Glomerular visceral epithelial cell (primary cell): ENCODE results near the gene NIT2.
"Not testable (repeated sequence)": the region's sequence is repeated elsewhere in the genome, so short reads cannot be mapped to it uniquely, and the experiment has no call there.

Experiments used
- DNase-seq: peaks from one replicate; pipeline ENCODE4 v3.0.0-alpha.2; 2016; ENCODE audit errors: extremely low spot score

The NIT2 gene

DNA sequence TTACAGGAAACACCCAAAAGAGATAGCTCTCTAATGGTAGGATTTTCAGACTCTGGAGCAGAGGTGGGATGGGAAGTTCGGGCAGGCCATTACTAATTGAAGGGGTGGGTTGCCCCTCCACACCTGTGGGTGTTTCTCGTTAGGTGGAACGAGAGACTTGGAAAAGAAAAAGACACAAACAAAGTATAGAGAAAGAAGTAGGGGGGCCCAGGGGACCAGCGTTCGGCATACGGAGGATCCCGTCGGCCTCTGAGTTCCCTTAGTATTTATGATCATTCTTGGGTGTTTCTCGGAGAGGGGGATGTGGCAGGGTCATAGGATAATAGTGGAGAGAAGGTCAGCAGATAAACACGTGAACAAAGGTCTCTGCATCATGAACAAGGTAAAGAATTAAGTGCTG lies 1.7 kb downstream of the NIT2 start:
- DNase-seq: not testable (repeated sequence)

DNA sequence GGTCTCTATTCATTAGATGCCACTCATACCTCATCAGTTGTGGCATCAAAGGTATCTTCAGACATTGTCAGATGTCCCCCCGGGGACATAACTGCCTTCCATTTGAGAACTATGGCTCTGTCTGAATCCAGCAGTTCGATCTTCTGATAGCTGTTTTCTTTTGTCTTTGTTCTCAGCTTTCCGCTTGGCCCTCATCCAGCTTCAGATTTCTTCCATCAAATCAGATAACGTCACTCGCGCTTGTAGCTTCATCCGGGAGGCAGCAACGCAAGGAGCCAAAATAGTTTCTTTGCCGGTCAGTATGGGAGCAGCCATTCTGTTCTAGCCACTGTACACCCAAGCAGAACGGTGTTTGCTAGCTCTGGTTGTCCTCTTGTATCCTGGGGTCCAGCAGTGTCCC lies 4.4 kb downstream of the NIT2 start:
- DNase-seq: no peak

DNA sequence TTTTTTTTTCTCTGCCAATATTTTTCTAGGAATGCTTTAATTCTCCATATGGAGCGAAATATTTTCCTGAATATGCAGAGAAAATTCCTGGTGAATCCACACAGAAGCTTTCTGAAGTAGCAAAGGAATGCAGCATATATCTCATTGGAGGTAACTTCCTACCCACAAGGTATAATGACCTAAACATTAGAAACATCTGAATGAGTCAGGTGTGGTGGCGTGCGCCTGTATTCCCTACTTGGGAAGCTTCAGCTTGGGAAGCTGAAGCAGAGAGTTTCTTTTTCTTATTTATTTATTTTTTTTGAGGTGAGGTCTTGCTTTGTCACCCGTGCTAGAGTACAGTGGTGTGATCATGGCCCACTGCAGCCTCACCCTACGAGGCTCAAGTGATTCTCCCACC lies 5.2 kb downstream of the NIT2 start:
- DNase-seq: no peak

DNA sequence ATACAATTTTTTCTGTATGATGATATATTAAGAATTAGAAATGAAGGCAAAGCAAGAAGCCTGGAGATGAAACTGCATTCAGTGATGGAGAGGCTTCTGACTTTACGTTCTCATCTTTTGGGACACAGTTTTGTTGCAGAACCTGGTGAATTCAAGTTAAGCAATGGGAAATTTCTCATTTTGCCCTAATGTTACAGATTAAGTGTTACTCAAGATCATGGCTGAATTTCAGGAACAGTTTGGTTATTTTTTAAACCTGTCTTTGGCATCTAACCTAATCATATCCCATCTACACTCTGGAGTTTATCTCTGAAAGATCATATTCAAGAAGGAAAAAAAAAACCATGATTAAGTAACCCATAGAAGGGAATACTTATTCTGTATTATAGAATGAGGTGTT lies 6.0 kb downstream of the NIT2 start:
- DNase-seq: no peak

DNA sequence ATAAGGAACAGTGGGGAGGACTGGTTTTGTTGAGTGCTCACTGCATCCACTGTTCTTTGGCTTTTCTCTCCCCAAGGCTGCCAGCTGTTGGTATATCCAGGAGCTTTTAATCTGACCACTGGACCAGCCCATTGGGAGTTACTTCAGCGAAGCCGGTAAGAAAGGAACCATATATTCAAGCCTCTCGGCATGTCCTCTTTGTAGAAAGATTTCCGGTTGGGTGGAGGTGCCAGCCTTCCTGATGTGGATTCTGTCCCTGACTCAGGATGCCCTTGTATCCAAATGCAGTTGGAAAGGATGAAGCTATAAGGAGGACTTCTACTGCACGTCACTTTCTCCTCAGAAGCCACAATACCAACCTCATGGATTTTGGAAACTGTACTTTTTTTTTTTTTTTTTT lies 14.2 kb downstream of the NIT2 start:
- no peak for DNase-seq

DNA sequence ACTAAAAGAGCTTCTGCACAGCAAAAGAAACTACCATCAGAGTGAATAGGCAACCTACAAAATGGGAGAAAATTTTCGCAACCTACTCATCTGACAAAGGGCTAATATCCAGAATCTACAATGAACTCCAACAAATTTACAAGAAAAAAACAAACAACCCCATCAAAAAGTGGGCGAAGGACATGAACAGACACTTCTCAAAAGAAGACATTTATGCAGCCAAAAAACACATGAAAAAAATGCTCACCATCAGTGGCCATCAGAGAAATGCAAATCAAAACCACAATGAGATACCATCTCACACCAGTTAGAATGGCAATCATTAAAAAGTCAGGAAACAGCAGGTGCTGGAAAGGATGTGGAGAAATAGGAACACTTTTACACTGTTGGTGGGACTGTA lies 17.2 kb downstream of the NIT2 start:
- DNase-seq: not testable (repeated sequence)

DNA sequence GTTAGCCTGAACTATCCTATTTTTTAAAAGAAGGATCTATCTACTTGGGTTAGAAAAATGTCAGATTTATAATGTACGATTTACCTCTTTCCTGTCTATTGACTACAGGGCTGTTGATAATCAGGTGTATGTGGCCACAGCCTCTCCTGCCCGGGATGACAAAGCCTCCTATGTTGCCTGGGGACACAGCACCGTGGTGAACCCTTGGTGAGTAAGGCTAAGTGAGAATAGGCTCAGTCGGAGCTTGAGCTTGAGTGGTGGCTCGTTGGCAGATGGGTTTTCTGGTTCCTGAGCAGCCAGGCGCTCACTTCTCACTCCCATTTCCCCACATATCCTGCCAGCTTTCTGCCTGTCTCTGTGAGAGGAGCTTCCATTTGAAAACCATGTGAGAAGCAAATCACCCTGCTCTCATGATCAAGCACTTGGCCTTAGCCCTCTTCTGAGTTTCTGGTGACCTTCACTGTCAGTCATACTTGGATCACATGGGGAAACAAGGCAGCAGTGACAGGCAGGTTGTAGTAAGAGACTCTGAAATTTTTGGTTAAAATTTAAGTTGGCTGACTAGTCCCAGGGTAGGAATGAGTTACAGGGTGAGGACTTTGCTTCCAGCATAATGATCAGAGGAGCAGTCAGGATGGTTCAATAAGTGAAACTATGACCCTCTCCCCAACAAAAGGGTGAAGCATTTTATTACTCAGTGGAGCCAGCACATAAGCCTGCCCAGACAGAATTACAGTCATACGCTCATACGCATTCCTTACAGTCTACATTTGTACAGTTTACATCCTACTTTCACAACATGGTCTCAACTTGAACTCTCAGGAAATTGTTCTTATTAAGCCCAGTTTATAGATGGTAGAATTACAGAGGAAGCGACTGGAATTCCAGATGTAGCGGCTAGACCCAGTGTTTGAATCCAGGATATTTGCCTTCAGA lies 18.0 kb downstream of the NIT2 start:
- DNase-seq: peak; percentile 23

DNA sequence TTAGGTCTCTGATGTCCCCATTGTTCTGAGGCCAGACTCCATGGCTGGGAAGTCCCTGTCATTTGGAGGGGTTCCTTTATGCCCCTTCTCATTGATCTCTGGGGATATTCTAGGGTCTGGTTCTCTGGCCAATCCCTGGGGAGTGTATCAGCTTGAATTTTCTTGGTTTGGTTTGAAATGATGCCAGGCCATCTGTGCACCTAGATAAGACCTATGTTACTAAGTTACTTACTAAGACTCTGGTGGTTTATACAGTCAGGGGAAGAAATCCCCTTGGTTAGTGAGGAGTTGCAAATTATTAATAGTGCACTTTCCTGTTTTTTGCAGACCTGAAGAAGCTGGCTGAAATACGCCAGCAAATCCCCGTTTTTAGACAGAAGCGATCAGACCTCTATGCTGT lies 20.3 kb downstream of the NIT2 start:
- DNase-seq: peak; percentile 68

DNA sequence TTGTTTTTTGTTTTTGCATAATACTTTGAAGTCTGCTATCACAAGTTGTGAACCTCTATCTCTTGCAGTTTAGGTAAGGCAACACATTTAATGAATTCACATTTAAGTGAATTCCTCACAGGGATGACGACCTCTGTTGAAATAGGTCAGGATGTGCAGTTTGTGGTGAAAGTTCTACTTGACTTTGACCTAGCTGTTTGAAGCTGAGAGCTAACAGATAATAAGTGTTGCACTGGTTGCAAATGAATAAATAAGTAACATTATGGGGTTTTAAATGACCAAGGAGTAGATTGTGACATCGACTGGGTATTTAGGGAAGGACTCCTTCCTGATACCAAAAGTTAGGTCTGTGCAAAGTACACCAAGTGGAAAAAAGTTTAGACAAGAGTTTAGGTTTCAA lies 23.9 kb downstream of the NIT2 start:
- no peak for DNase-seq

DNA sequence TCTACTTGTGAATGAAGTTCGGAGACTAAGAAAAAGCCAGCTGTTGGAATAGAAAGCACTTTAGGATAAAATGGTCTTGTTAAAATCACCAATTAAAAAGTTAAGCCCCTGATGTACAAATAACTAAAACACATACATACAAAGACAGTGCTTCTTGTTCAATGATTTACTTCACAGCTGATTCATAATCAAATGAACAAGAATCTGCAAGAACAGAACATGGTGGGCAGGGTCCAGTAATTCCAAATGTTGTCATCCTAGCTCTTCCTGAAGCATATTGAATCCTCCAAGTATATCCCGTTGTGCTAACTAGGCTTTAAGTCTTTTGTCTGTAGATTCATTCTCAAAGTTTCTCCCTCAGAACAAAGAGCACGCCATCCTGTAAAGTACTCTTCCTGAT lies 24.5 kb downstream of the NIT2 start:
- DNase-seq: no peak

DNA sequence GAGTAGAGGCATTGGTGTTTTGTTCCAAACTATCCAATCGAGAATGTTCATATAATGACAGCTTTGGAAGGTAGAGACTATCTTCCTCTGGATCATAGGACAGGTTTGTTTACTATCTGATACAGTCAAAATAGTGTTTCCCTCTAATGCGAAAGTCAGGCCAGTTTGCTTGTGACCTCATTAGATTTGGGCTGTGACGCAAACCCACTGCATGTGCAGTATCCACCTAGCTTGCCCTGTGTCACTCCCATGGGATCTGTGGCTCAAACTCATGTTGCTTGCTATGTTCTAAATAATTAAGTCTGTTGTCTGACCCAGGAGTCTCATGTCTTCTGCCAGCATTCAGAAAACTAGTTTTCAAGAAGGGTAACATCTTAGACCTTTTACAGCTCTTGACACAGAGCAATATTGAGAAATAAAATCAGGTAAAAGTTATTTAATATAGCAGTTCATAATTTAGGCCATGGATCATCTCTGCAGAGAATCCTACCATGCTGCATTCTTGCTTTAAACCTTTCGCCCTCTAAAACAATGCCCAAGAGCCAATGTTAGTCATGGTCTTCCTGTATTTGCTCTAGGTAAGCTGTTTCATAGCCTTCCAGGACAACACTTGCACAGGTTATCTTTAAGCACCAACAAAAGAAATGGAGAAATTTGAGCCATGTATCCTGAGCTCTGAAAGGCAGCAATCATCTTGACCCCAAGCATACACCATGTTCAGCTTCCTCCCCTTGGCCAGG lies 26.4 kb downstream of the NIT2 start:
- no peak for DNase-seq

DNA sequence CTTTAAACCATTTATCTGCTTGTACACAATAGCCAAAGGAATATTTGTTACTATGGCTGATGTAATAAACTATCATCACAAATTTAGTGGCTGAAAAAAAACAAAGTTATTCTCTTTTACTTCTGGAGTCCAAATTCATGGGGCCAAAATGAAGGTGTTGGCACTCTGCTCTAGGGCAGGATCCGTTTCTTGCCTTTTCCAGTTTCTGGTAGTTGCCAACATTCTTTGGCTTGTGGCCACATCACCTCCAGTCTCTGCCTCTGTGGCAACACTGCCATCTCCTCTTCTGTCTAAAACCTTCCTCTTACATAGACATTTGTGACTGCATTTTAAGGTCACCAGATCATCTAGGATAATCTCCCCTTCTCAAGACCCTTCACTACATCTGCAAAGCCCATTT lies 27.3 kb downstream of the NIT2 start:
- no peak for DNase-seq

DNA sequence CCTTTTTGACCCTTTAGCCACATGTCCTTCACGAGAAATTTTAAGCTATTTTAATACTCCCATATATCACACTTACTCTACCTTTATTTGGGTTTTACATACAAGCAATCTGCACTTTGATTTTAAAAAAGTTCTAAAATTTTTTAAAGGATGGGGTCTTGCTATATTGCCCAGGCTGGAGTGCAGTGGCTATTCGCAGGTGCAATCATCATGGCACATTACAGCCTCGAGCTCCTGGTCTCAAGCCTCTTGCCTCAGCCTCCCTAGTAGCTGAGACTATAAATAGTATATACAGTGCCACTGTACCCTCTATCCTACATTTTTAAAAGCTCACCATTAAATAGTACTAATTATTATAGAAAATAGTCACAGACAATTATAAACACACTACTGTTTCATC lies 29.9 kb downstream of the NIT2 start:
- no peak for DNase-seq

DNA sequence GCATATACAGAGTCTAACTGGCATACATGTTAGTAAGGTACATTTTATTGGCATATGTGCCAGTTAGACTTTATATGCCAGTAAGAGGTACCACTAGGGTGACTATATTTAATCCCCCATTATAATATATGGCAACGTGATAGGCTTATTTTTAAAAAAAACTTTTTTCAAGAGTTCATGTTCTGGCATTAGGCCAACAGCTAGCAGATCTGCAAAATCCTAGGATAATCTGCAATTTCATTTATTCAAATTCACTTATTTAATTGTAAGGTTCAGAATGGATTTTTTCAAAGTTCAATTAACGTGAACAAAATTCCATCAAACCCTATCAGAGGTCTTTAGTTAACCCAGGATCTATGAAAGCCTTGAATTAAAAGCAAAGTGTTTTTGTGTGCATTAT lies 31.9 kb downstream of the NIT2 start:
- DNase-seq: no peak

DNA sequence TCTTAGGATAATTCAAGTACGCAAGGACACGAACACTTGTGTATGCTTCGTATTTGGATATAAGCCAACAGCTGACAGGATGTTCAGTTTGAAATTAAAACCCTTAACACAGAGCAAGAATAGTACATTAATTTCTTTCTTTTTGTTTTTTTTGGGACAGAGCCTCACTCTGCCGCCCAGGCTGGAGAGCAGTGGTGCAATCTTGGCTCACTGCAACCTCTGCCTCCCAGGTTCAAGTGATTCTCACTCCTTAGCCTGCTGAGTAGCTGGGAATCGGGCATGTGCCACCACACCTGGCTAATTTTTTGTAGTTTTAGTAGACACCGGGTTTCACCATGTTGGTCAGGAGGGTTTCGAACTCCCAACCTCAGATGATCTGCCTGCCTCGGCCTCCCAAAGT lies 33.9 kb downstream of the NIT2 start:
- DNase-seq: no peak

DNA sequence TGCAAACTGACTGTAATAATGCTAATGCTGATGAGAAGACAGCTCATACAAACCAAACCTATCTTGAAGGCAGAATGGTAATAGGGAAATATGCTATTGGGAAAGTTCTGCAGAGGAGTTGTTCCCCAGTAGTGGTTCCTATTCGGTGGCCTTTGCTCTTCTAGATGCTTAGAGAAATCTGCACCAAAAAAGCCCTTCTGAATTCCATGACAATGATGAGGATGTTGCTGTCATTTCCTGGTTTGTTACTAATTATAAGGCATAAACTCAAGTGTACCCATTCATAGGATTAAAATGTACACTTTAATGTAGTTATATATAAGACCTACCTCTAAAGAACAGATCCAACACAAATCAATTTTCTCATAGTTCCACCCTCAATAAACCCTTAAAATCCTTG lies 36.2 kb downstream of the NIT2 start:
- no peak for DNase-seq

DNA sequence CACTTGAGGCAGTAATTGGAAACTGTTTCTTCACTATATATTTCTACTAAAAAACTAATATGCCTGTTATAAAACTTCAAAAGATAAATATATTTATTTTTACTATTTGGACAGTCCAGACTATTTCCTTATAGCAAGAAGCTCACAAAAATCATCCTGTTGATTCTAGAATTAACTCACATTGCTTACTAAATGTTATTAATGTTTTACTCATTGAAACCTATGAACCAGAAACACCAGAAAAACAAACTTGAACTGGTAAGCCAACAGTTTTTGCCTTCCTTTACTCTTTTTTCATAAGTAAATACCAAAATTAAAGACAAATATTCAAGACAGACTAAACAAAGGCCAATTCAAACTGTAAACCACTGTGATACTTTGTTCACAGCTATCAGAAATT lies 40.0 kb downstream of the NIT2 start:
- no peak for DNase-seq

DNA sequence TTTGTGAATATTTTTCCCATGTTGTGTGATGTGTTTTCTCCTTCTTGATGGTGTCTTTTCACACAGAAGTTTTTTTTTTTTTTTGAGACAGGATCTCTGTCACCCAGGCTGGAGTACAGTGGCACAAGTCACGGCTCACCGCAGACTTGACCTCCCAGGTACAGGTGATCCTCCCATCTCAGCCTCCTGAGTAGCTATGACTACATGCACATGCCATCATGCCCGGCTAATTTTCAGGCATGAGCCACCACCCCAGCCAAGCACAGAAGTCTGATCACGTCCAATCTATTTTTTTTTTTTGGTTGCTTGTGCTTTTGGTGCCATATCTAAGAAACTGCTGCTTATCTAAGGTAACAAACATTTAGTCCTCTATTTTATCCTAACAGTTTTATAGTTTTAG lies 41.7 kb downstream of the NIT2 start:
- DNase-seq: no peak

DNA sequence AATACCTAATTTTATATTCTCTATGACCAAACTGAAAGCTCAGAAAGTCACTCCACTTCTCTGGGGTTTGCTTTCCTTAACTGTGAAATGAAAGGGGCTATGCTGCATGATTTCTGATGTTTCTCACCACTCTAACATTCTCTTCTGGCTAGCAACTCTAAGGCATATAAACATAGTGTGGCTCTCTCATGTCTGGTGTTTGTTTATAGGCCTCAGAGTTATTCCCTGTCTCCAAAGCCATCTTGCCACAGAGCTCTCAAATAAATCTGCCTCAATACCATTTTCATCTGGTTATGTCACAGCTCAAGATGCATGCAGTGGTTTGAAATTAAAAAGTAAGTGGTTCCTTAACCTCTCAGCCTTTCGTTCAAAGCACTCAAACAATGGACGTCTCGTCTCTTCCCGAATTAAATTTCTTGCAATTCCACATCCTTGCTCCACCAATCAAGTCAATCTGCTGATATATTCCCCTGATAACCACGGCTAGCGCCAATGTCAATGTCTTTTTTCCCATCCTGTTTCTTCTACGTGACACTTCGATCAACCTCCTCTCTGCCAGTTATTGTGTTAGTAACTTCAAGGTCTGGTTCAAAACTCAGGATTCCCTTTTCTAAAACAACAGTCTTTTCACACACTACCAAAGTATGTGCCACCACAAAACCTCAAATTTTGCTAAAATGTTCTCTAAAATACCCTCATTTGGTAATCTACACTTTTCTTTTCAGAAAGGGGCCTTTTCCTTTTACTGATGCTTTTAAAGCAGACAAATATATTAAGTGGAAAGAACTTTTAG lies 50.4 kb downstream of the NIT2 start:
- no peak for DNase-seq

DNA sequence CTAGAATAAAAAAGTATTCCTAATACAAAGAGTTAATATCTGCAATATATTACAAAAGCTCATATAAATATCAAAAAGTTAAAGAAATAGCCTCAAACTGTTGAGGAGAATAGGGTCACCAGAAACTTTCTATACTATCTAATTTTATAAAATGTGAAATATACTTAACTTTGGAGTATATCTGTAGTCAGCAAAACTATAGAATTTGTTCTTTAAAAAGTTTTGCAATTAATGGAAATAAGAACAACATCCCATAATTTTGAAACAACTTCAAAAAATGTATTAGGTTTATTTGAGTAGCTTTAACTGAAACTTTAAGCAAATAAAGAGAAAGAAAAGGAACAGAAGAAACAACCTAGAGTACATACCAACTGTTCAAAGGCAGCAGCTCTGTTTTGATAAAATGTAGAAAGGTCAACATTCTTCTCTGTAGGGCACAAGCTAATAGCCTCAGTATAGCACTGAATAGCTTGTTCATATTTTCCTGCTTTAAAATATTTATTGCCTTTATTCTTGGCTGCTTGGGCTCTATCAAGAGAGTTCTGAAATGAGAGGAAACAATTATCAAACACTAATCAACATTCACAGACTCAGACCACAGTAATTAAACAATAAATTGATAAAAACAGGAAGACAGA lies 52.0 kb downstream of the NIT2 start:
- no peak for DNase-seq

DNA sequence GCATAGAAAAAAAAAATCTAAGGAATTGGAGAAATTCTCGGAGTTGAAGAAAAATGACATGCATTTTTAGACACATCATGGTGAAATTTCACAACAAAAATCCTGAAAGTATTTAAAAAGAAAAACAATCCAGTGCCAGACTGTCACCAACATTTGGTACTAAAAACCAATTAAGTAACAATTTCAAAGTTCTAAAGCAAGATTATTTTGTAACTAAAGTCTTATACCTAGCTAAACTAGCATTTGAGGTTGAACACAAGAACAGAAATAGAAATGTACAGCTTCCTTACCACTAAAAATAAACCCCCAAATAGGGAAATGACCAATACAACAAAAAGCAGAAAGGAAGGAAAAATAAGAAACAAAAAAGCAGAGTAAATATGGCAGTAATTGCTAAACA lies 54.5 kb downstream of the NIT2 start:
- no peak for DNase-seq
